Loucy (cell line): ENCODE results near the gene ACOXL.

Experiments
- CTCF ChIP-seq: fragments of 200-600 bp; sonication (generic); conservative IDR thresholded peaks from 2 replicates; pipeline ENCODE4 v1.5.1; 2014; ENCODE audit warnings: mild to moderate bottlenecking, antibody characterized with exemption, low read length
- EZH2phosphoT487 ChIP-seq: fragments of 200-600 bp; IDR thresholded peaks from 2 replicates; pipeline ENCODE4 v1.6.1; 2018; ENCODE audit warnings: antibody characterized with exemption, mild to moderate bottlenecking, moderate library complexity, borderline replicate concordance

DNA sequence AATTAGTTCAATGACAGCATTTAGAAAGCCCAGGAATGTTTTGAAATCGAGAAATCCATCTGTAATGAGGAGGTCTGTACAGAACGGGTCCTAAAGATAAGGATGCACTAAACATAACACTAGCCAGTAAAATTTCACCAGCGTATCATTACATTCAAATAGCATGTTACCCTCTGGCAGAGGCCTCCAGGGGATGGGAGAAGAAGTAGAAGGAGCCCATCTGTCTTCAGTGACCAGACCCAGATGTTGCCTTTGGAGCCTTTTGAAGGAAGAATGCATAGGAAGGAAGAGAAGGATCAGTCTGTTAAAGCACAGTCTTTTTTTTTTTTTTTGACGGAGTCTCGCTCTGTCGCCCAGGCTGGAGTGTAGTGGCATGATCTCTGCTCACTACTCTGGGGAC, 302.2 kb downstream of the ACOXL start:
- TF ChIP-seq CTCF, result no peak
- no peak for TF ChIP-seq EZH2phosphoT487
